GM06990 (cell line): Measurements from ENCODE around the gene ACOT13.
"Not testable (repeated sequence)": the region's sequence is repeated elsewhere in the genome, so short reads cannot be mapped to it uniquely, and the experiment has no call there.

Experiments
- DNase-seq: peaks from one replicate; pipeline ENCODE4 v3.0.0-alpha.2; 2011; ENCODE audit not compliant: insufficient read length; ENCODE audit errors: extremely low read depth
- H3K27me3 ChIP-seq: replicated peaks from 2 replicates; pipeline ENCODE4 v1.6.0; 2011; ENCODE audit warnings: low read length; ENCODE audit not compliant: control insufficient read depth, insufficient read depth
- H3K36me3 ChIP-seq: 2 replicates; pipeline ENCODE4 v1.5.1; 2011; ENCODE audit warnings: low read length; ENCODE audit not compliant: control insufficient read depth, insufficient read depth
- H3K4me3 ChIP-seq: replicated peaks from 2 replicates; pipeline ENCODE4 v1.5.1; 2011; ENCODE audit warnings: low read depth, mild to moderate bottlenecking, control low read depth, low read length
- TF ChIP-seq, protein P1 (sequence below): IDR thresholded peaks from 2 replicates; pipeline ENCODE4 v1.5.1; 2011; ENCODE audit warnings: low read length, control low read depth, mild to moderate bottlenecking, inconsistent platforms; ENCODE audit not compliant: insufficient read depth, poor library complexity, severe bottlenecking

The ACOT13 gene

DNA sequence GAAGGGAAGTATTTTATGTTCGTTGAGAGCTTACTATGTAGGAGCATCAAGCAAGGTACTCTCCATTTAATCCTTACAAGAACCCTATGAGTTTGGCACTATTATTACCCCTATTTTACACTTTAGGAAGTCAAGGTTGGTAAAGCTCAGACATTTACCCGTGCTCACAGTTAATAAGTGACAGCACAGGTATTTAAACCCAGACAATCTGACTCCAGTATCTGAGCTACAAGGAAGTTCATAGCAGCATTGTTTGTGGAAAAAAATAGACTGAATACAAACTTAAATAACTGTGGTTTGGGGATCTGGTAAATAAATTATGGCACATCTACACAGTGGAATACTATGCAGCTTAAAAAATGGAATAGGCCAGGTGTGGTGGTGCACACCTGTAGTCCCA, 86.7 kb downstream of the ACOT13 start:
- TF ChIP-seq, protein P1, sequence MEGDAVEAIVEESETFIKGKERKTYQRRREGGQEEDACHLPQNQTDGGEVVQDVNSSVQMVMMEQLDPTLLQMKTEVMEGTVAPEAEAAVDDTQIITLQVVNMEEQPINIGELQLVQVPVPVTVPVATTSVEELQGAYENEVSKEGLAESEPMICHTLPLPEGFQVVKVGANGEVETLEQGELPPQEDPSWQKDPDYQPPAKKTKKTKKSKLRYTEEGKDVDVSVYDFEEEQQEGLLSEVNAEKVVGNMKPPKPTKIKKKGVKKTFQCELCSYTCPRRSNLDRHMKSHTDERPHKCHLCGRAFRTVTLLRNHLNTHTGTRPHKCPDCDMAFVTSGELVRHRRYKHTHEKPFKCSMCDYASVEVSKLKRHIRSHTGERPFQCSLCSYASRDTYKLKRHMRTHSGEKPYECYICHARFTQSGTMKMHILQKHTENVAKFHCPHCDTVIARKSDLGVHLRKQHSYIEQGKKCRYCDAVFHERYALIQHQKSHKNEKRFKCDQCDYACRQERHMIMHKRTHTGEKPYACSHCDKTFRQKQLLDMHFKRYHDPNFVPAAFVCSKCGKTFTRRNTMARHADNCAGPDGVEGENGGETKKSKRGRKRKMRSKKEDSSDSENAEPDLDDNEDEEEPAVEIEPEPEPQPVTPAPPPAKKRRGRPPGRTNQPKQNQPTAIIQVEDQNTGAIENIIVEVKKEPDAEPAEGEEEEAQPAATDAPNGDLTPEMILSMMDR = no peak
- H3K4me3 ChIP-seq = no peak overlapping the region
- H3K36me3 ChIP-seq = no peaks in the 10 kb centered on the region
- no peak for DNase-seq
- no peaks in the 10 kb centered on the region for H3K27me3 ChIP-seq

DNA sequence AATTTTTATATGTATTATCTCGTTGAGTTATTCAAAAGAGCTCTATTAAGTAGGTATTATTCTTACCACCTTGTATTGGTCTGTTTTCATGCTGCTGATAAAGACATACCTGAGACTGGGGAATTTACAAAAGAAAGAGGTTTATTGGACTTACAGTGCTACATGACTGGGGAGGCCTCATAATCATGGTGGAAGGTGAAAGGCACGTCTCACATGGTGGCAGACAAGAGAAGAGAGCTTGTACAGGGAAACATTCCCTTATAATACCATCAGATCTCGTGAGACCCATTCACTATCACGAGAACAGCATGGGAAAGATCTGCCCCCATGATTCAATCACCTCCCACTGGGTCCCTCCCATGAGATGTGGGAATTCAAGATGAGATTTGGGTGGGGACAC, 87.5 kb downstream of the ACOT13 start:
- not testable (repeated sequence) for H3K36me3 ChIP-seq, DNase-seq, H3K4me3 ChIP-seq, H3K27me3 ChIP-seq
